PC-3 (cell line): ENCODE results near the gene VSTM2B. TPM values are rescaled to one million over a fixed set of nuclear protein-coding genes. Genes with fewer than 3 reads are reported as not detected.

Source experiments
- ATAC-seq: fragments of 200-7000 bp; cut with Tn5 transposase; 2 replicates; pipeline ENCODE4 v1.9.1; 2020; ENCODE audit warnings: mild to moderate bottlenecking, moderate library complexity
- BruUV-seq: library from RNA; stranded (reverse); fragments of 400-500 nt; replicated peaks from 2 replicates; lab custom pipeline; 2021; lab: Mats Ljungman, UMichigan
- CTCF ChIA-PET: fragments of 300-600 bp; sonication (Branson Sonifier 250); formaldehyde crosslinking; loops from one replicate; lab custom pipeline; 2022; ENCODE audit warnings: antibody characterized with exemption; lab: Charles Lee
- POLR2A ChIA-PET: fragments of 300-600 bp; sonication (Branson Sonifier 250); formaldehyde crosslinking; loops from one replicate; lab custom pipeline; 2022; ENCODE audit warnings: antibody characterized with exemption; ENCODE audit not compliant: unreplicated experiment; lab: Charles Lee
- DNase-seq: peaks from one replicate; pipeline ENCODE4 v3.0.0-alpha.2; 2015
- H2AFZ ChIP-seq: fragments of 300-600 bp; sonication (generic); 2 replicates; pipeline ENCODE4 v1.6.0; 2016; ENCODE audit warnings: antibody characterized with exemption, low read length
- H3F3A ChIP-seq: fragments of 300-600 bp; sonication (generic); one replicate; pipeline ENCODE4 v1.6.0; 2017; ENCODE audit warnings: antibody characterized with exemption, low read length, control low read depth, mild to moderate bottlenecking; ENCODE audit not compliant: unreplicated experiment
- H3K27ac ChIP-seq: fragments of 300-600 bp; sonication (generic); 2 replicates; pipeline ENCODE4 v1.5.1; 2016; ENCODE audit warnings: mild to moderate bottlenecking, low read length
- H3K27me3 ChIP-seq: fragments of 300-600 bp; sonication (generic); 2 replicates; pipeline ENCODE4 v1.6.1; 2016; ENCODE audit warnings: low read length, mixed read lengths
- H3K36me3 ChIP-seq: fragments of 300-600 bp; sonication (generic); 2 replicates; pipeline ENCODE4 v1.6.1; 2016; ENCODE audit warnings: low read depth, mixed run types, low read length, mixed read lengths
- H3K4me1 ChIP-seq: fragments of 300-600 bp; sonication (generic); 2 replicates; pipeline ENCODE4 v1.5.1; 2016; ENCODE audit warnings: low read length; ENCODE audit not compliant: insufficient read depth
- H3K4me2 ChIP-seq: fragments of 300-600 bp; sonication (generic); 2 replicates; pipeline ENCODE4 v1.6.0; 2016; ENCODE audit warnings: low read length
- H3K4me3 ChIP-seq: fragments of 300-600 bp; sonication (generic); 2 replicates; pipeline ENCODE4 v1.5.1; 2016; ENCODE audit warnings: mild to moderate bottlenecking, low read length, mixed read lengths
- H3K79me2 ChIP-seq: fragments of 300-600 bp; sonication (generic); 2 replicates; pipeline ENCODE4 v1.6.1; 2017; ENCODE audit warnings: low read length, mixed read lengths
- H3K9ac ChIP-seq: fragments of 300-600 bp; sonication (generic); 2 replicates; pipeline ENCODE4 v1.6.0; 2016; ENCODE audit warnings: mild to moderate bottlenecking, low read length
- H3K9me2 ChIP-seq: fragments of 300-600 bp; sonication (generic); replicated peaks from 2 replicates; pipeline ENCODE4 v1.6.1; 2016; ENCODE audit warnings: mixed run types, low read length, mixed read lengths
- H3K9me3 ChIP-seq: fragments of 300-600 bp; sonication (generic); 2 replicates; pipeline ENCODE4 v1.6.1; 2016; ENCODE audit warnings: low read length, mixed read lengths
- H4K20me1 ChIP-seq: fragments of 300-600 bp; sonication (generic); 2 replicates; pipeline ENCODE4 v1.6.1; 2016; ENCODE audit warnings: low read length, mixed read lengths
- EZH2 ChIP-seq: fragments of 300-600 bp; sonication (generic); IDR thresholded peaks from one replicate; pipeline ENCODE4 v1.6.1; 2017; ENCODE audit warnings: antibody characterized with exemption, mild to moderate bottlenecking, low read length; ENCODE audit not compliant: unreplicated experiment
- EZH2phosphoT487 ChIP-seq: fragments of 300-600 bp; sonication (generic); IDR thresholded peaks from 2 replicates; pipeline ENCODE4 v1.6.1; 2018; ENCODE audit warnings: mild to moderate bottlenecking, antibody characterized with exemption, low read length, borderline replicate concordance
- intact Hi-C: fragments of 100-400 bp; cut with micrococcal nuclease; formaldehyde crosslinking; loops from 2 replicates; pipeline ENCODE4 v1.9.0; 2023
- total RNA-seq: library from RNA; depleted of rRNA; stranded (reverse); fragments of >200 nt; gene quantifications from 2 replicates; pipeline ENCODE4 v1.2.3, GENCODE V29; 2014
- TF ChIP-seq, protein P1 (sequence below): fragments of 300-600 bp; sonication (generic); conservative IDR thresholded peaks from 2 replicates; pipeline ENCODE4 v1.5.1; 2017; ENCODE audit warnings: antibody characterized with exemption, low read depth, mild to moderate bottlenecking, low read length

VSTM2B gene
- total RNA-seq, 1 experiment from 2014 or later, result not detected

- POLR2A ChIA-PET, result interaction anchor here (0.6 kb wide), 1 partner anchor 19 kb away, joined by 3 read pairs; no protein-coding TSS in a partner anchor
- Histone ChIP-seq H3K27me3 (no peaks in the 10 kb centered on the region), H3K9me3 (no peaks in the 10 kb centered on the region)
These were observed 20.2 kb downstream of the VSTM2B start for GRCh38 chr19:29545866-29546582.

GRCh38 chr19:29546583-29547190 lies 20.9 kb downstream of the VSTM2B start:
- Histone ChIP-seq H3K9ac (no peak overlapping the region), H4K20me1 (no peaks in the 10 kb centered on the region), H3K4me2 (no peak overlapping the region), H3K36me3 (no peaks in the 10 kb centered on the region), H3K27ac (no peak overlapping the region), H3K79me2 (no peaks in the 10 kb centered on the region), H3F3A (no peaks in the 10 kb centered on the region), H3K9me2 (no peaks in the 10 kb centered on the region), H3K4me3 (no peak overlapping the region), H3K4me1 (no peaks in the 10 kb centered on the region), H2AFZ (no peak overlapping the region), H3K27me3 (no peaks in the 10 kb centered on the region), H3K9me3 (no peaks in the 10 kb centered on the region)
- intact Hi-C loops, result no loop called here
- TF ChIP-seq EZH2, result no peak
- TF ChIP-seq, protein P1, sequence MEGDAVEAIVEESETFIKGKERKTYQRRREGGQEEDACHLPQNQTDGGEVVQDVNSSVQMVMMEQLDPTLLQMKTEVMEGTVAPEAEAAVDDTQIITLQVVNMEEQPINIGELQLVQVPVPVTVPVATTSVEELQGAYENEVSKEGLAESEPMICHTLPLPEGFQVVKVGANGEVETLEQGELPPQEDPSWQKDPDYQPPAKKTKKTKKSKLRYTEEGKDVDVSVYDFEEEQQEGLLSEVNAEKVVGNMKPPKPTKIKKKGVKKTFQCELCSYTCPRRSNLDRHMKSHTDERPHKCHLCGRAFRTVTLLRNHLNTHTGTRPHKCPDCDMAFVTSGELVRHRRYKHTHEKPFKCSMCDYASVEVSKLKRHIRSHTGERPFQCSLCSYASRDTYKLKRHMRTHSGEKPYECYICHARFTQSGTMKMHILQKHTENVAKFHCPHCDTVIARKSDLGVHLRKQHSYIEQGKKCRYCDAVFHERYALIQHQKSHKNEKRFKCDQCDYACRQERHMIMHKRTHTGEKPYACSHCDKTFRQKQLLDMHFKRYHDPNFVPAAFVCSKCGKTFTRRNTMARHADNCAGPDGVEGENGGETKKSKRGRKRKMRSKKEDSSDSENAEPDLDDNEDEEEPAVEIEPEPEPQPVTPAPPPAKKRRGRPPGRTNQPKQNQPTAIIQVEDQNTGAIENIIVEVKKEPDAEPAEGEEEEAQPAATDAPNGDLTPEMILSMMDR, result no peak
- TF ChIP-seq EZH2phosphoT487, result no peak
- ChIA-PET CTCF (no interaction called here), POLR2A (interaction anchor here (0.6 kb wide), 1 partner anchor 18 kb away, joined by 3 read pairs; no protein-coding TSS in a partner anchor)
- DNase-seq (no peak), ATAC-seq (no peak)
- BruUV-seq, result no TSS peak

More at GRCh38 chr19:29545866-29546582, 20.2 kb downstream of the VSTM2B start:
- Histone ChIP-seq H2AFZ (no peak overlapping the region), H4K20me1 (no peaks in the 10 kb centered on the region), H3K27ac (no peak overlapping the region), H3K9ac (no peak overlapping the region), H3K4me2 (no peak overlapping the region), H3K4me1 (no peaks in the 10 kb centered on the region), H3K9me2 (no peaks in the 10 kb centered on the region), H3K79me2 (no peaks in the 10 kb centered on the region), H3K36me3 (no peaks in the 10 kb centered on the region), H3F3A (no peaks in the 10 kb centered on the region), H3K4me3 (no peak overlapping the region)
- no peak for ATAC-seq
- DNase-seq, result no peak
- BruUV-seq, result no TSS peak
- CTCF ChIA-PET, result no interaction called here
- intact Hi-C loops, result no loop called here
- TF ChIP-seq EZH2phosphoT487, result no peak
- TF ChIP-seq, protein P1, result no peak
- no peak for TF ChIP-seq EZH2
